ENCODE measurements around the gene PSME4.
A peak's percentile ranks its signal among the peaks of the same experiment; 100 is the strongest.

DNA sequence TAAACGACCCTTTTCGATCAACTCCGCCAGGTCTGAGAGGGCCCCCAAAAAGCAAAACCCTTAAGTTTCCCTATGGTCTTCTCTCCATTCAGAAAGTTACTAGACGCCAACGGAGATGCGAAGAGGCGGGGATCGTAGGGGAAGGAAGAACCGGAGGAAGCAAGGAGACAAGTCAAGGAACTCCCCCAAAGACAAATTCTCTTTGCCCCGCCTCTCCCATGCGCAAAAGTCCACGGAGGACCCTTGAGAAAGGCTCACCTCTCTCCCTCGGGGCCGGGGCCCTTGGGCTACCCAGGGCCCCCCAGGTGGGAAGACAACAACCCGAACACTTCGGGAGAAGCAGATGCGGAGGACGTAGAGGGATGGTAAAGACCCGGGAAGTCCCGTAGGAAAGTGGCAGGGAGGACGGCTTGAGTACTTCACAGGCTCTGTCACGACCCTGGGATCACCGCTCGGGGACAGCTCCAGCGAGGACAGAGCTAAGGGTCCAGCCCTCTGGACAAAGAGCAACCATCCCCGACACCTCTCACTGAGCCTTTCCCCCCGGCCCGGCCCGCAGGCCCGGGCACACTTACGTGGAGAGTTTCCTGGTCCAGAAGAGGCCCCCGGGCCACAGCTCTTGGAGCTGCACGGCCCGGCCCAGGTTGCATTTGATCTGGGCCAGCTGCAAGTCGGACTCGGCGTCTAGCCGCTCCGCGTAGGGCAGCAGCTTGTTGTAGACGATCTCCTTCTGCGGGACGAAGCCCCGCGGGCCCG, 647 bp downstream of the PSME4 start:
- no peak for TF ChIP-seq ZBED1 (IDR thresholded peaks at IDR 0.05; ENCODE audit: borderline replicate concordance)
- no peak for TF ChIP-seq MTA3 (IDR thresholded peaks at IDR 0.05; ENCODE audit: borderline replicate concordance, low read length)
- TF ChIP-seq POLR2AphosphoS5 (IDR thresholded peaks at IDR 0.05; ENCODE audit: low read length) = peak; percentile 70
- no peak for TF ChIP-seq POLR2A (IDR thresholded peaks at IDR 0.05; ENCODE audit: low read depth, low read length)
- peak; percentile 29; the same call in 1 of the 2 replicates for TF ChIP-seq MTA2 (IDR thresholded peaks at IDR 0.05; ENCODE audit: low read depth)
- TF ChIP-seq TCF12 (IDR thresholded peaks at IDR 0.05; ENCODE audit: low read depth, low read length) = 0 out of 2 replicates have a peak, but pooled peaks have one; percentile 3
- TF ChIP-seq, protein P1, sequence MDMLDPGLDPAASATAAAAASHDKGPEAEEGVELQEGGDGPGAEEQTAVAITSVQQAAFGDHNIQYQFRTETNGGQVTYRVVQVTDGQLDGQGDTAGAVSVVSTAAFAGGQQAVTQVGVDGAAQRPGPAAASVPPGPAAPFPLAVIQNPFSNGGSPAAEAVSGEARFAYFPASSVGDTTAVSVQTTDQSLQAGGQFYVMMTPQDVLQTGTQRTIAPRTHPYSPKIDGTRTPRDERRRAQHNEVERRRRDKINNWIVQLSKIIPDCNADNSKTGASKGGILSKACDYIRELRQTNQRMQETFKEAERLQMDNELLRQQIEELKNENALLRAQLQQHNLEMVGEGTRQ (IDR thresholded peaks at IDR 0.05; ENCODE audit: borderline replicate concordance, low read depth, low read length) = no peak
- no peak for TF ChIP-seq BHLHE40 (IDR thresholded peaks at IDR 0.05; ENCODE audit: borderline replicate concordance in 1 of 2, low read depth in 2 of 2, low read length in 1 of 2)
- TF ChIP-seq CTCF (IDR thresholded peaks at IDR 0.05 in 2 of 3, conservative IDR thresholded peaks at IDR 0.05 in 1 of 3; ENCODE audit: control insufficient read depth in 2 of 3, extremely low read depth in 1 of 3, insufficient read depth in 1 of 3, low read depth in 3 of 3, low read length in 3 of 3) = no peak

Data from GM12878 (cell line).